Measurements from ENCODE around the gene MTHFD1L.

Gene MTHFD1L

GRCh38 chr6:150875841-150876240 is 10.3 kb downstream of the MTHFD1L start:
- Histone ChIP-seq H3K36me3 (ENCODE audit: control insufficient read depth, low read length) (peaks cover 59% of the 10 kb centered on the region), H3K4me2 (ENCODE audit: low read length) (no peak overlapping the region), H3K79me2 (ENCODE audit: control insufficient read depth, low read length) (peaks cover 95% of the 10 kb centered on the region), H3F3A (ENCODE audit: control insufficient read depth, insufficient read depth) (no peaks in the 10 kb centered on the region), H3K9me3 (ENCODE audit: control insufficient read depth, insufficient read depth, low read length) (no peaks in the 10 kb centered on the region), H3K27me3 (ENCODE audit: control insufficient read depth, low read length) (no peaks in the 10 kb centered on the region), H3K4me3 (ENCODE audit: low read length) (no peak overlapping the region), H4K20me1 (ENCODE audit: control insufficient read depth, insufficient read depth, low read depth, low read length) (no peaks in the 10 kb centered on the region), H3K9me2 (replicated peaks; ENCODE audit: control insufficient read depth, low read length) (no peaks in the 10 kb centered on the region), H3K27ac (ENCODE audit: low read depth, low read length) (no peak overlapping the region), H3K4me1 (ENCODE audit: control insufficient read depth, low read length) (no peaks in the 10 kb centered on the region)
- TF ChIP-seq CTCF (IDR thresholded peaks at IDR 0.05; ENCODE audit: low read depth, low read length, poor library complexity, severe bottlenecking) (no peak), EZH2phosphoT487 (IDR thresholded peaks at IDR 0.05; ENCODE audit: borderline replicate concordance, low read length) (no peak)

GRCh38 chr6:150876598-150876997 is 11.1 kb downstream of the MTHFD1L start:
- Histone ChIP-seq H3K27me3 (ENCODE audit: control insufficient read depth, low read length) (no peaks in the 10 kb centered on the region), H3K79me2 (ENCODE audit: control insufficient read depth, low read length) (peaks cover 96% of the 10 kb centered on the region), H3K36me3 (ENCODE audit: control insufficient read depth, low read length) (peaks cover 66% of the 10 kb centered on the region), H3K4me2 (ENCODE audit: low read length) (no peak overlapping the region), H4K20me1 (ENCODE audit: control insufficient read depth, insufficient read depth, low read depth, low read length) (no peaks in the 10 kb centered on the region), H3K9me3 (ENCODE audit: control insufficient read depth, insufficient read depth, low read length) (no peaks in the 10 kb centered on the region), H3F3A (ENCODE audit: control insufficient read depth, insufficient read depth) (no peaks in the 10 kb centered on the region), H3K4me3 (ENCODE audit: low read length) (no peak overlapping the region), H3K9me2 (replicated peaks; ENCODE audit: control insufficient read depth, low read length) (no peaks in the 10 kb centered on the region), H3K4me1 (ENCODE audit: control insufficient read depth, low read length) (no peaks in the 10 kb centered on the region), H3K27ac (ENCODE audit: low read depth, low read length) (no peak overlapping the region)
- TF ChIP-seq CTCF (IDR thresholded peaks at IDR 0.05; ENCODE audit: low read depth, low read length, poor library complexity, severe bottlenecking) (no peak), EZH2phosphoT487 (IDR thresholded peaks at IDR 0.05; ENCODE audit: borderline replicate concordance, low read length) (no peak)

GRCh38 chr6:150877928-150878327 is 12.4 kb downstream of the MTHFD1L start:
- Histone ChIP-seq H4K20me1 (ENCODE audit: control insufficient read depth, insufficient read depth, low read depth, low read length) (0 out of 2 replicates have a peak, but pooled peaks cover 4% of the 10 kb centered on the region), H3K4me2 (ENCODE audit: low read length) (no peak overlapping the region), H3K27me3 (ENCODE audit: control insufficient read depth, low read length) (no peaks in the 10 kb centered on the region), H3K79me2 (ENCODE audit: control insufficient read depth, low read length) (peaks cover 92% of the 10 kb centered on the region), H3K9me3 (ENCODE audit: control insufficient read depth, insufficient read depth, low read length) (no peaks in the 10 kb centered on the region), H3K4me3 (ENCODE audit: low read length) (no peak overlapping the region), H3F3A (ENCODE audit: control insufficient read depth, insufficient read depth) (0 out of 2 replicates have a peak, but pooled peaks cover 2% of the 10 kb centered on the region), H3K27ac (ENCODE audit: low read depth, low read length) (no peak overlapping the region), H3K9me2 (replicated peaks; ENCODE audit: control insufficient read depth, low read length) (no peaks in the 10 kb centered on the region), H3K36me3 (ENCODE audit: control insufficient read depth, low read length) (peaks cover 73% of the 10 kb centered on the region), H3K4me1 (ENCODE audit: control insufficient read depth, low read length) (no peaks in the 10 kb centered on the region)
- TF ChIP-seq CTCF (IDR thresholded peaks at IDR 0.05; ENCODE audit: low read depth, low read length, poor library complexity, severe bottlenecking) = no peak

Data from DOHH2 (cell line).